Thoracic aorta (tissue), 2 donors: Measurements from ENCODE around the gene LRFN5. TPM values are rescaled to one million over a fixed set of nuclear protein-coding genes. Genes with fewer than 3 reads are reported as not detected.

ENCODE experiments used
- ATAC-seq: fragments of 150-250 bp; one replicate; pipeline ENCODE4 v1.8.0; 2017; ENCODE audit warnings: low read depth; ENCODE audit not compliant: insufficient number of reproducible peaks, low FRiP score
- DNase-seq: peaks from one replicate; pipeline ENCODE4 v3.0.0-alpha.2; 2020; ENCODE audit warnings: low spot score
- H3K27ac ChIP-seq, 2 donors: fragments of 200-600 bp; sonication (generic); 1 replicate in 1 of 2; 2 replicates in 1 of 2; pipeline ENCODE4 v1.5.1; 2016; ENCODE audit warnings: mild to moderate bottlenecking in 2 of 2, moderate library complexity in 2 of 2
- H3K27me3 ChIP-seq: fragments of 200-600 bp; sonication (generic); replicated peaks from 2 replicates; pipeline ENCODE4 v1.6.0; 2016; ENCODE audit warnings: mild to moderate bottlenecking; ENCODE audit not compliant: insufficient read depth
- H3K36me3 ChIP-seq: fragments of 200-600 bp; sonication (generic); one replicate; pipeline ENCODE4 v1.5.1; 2016
- H3K4me1 ChIP-seq, 2 donors: fragments of 200-600 bp; sonication (generic); 1 replicate in 1 of 2; 2 replicates in 1 of 2; pipeline versions ENCODE4 v1.5.1 to v1.6.0; 2016; ENCODE audit warnings: low read depth in 2 of 2, mild to moderate bottlenecking in 1 of 2; ENCODE audit not compliant: control insufficient read depth in 1 of 2
- H3K4me3 ChIP-seq: fragments of 200-600 bp; sonication (generic); 2 replicates; pipeline ENCODE4 v1.5.1; 2016; ENCODE audit warnings: mild to moderate bottlenecking
- H3K9me3 ChIP-seq: fragments of 200-600 bp; sonication (generic); 2 replicates; pipeline ENCODE4 v1.5.1; 2016
- total RNA-seq, 2 donors: library from RNA; depleted of rRNA; stranded (reverse); fragments of >200 nt; gene quantifications; one replicate each; pipeline versions ENCODE4 v1.1.0 to v1.2.3, GENCODE V29; 2016
- TF ChIP-seq, protein P1 (sequence below): fragments of 200-600 bp; sonication (generic); IDR thresholded peaks from one replicate; pipeline ENCODE4 v1.5.1; 2019; ENCODE audit warnings: antibody characterized with exemption

LRFN5 gene
- total RNA-seq, 2 donors from 2014 or later: 0.41 to 4.7 TPM

DNA sequence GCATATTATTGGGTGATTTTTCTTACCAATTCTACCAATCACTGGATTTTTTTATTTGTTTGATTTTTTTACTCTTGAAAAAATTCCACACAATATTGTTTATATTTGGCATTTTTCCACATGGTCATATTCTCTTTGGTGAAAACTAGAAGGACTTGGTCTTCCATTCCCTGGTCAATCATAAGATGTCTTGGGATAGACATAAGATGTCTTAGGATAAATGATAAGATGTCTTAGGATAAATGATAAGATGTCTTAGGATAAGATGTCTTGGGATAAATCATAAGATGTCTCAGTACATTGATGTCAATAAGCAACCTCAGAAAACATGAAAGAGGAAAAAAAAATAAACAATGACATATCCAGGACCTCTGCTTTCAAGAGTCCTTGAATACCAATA, 309.1 kb downstream of the LRFN5 start:
- Histone ChIP-seq H3K36me3 (no peaks in the 10 kb centered on the region), H3K4me1 (no peaks in the 10 kb centered on the region), H3K27ac (no peak overlapping the region), H3K4me3 (no peak overlapping the region), H3K27me3 (no peaks in the 10 kb centered on the region), H3K9me3 (no peaks in the 10 kb centered on the region)
- no peak for ATAC-seq
- no peak for DNase-seq
- TF ChIP-seq, protein P1, sequence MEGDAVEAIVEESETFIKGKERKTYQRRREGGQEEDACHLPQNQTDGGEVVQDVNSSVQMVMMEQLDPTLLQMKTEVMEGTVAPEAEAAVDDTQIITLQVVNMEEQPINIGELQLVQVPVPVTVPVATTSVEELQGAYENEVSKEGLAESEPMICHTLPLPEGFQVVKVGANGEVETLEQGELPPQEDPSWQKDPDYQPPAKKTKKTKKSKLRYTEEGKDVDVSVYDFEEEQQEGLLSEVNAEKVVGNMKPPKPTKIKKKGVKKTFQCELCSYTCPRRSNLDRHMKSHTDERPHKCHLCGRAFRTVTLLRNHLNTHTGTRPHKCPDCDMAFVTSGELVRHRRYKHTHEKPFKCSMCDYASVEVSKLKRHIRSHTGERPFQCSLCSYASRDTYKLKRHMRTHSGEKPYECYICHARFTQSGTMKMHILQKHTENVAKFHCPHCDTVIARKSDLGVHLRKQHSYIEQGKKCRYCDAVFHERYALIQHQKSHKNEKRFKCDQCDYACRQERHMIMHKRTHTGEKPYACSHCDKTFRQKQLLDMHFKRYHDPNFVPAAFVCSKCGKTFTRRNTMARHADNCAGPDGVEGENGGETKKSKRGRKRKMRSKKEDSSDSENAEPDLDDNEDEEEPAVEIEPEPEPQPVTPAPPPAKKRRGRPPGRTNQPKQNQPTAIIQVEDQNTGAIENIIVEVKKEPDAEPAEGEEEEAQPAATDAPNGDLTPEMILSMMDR: no peak

- TF ChIP-seq, protein P1: no peak
- Histone ChIP-seq H3K27ac (no peak overlapping the region), H3K4me1 (no peaks in the 10 kb centered on the region), H3K27me3 (no peaks in the 10 kb centered on the region), H3K36me3 (no peaks in the 10 kb centered on the region), H3K9me3 (no peaks in the 10 kb centered on the region), H3K4me3 (no peak overlapping the region)
- no peak for ATAC-seq
- no peak for DNase-seq
Measured at GRCh38 chr14:41916313-41916712, 309.6 kb downstream of the LRFN5 start.

DNA sequence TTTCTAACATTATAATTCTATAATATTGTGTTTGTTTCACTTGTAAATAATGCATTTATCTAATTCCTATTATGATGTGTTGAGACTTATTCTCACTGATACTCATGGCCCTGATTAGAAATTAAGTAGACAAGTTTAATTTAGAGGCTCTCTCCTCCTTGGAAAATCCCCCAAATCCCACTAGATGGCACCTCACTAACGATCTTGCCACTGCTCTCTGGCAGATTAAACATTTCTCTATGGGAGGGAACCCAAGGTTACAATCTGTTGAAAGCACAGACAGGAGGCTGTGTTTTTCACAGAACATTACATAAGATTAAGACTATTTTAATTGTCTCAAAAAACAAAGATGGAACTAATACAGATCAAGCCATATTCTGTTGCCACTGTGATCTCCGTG, 318.7 kb downstream of the LRFN5 start:
- TF ChIP-seq, protein P1: no peak
- Histone ChIP-seq H3K4me1 (no peaks in the 10 kb centered on the region), H3K27me3 (no peaks in the 10 kb centered on the region), H3K27ac (no peak overlapping the region), H3K36me3 (no peaks in the 10 kb centered on the region), H3K4me3 (no peak overlapping the region), H3K9me3 (no peaks in the 10 kb centered on the region)
- DNase-seq (no peak), ATAC-seq (no peak)

GRCh38 chr14:41950428-41951151, 343.9 kb downstream of the LRFN5 start:
- DNase-seq (no peak), ATAC-seq (no peak)
- Histone ChIP-seq H3K27me3 (no peaks in the 10 kb centered on the region), H3K27ac (no peak overlapping the region), H3K4me3 (no peak overlapping the region), H3K36me3 (no peaks in the 10 kb centered on the region), H3K9me3 (no peaks in the 10 kb centered on the region), H3K4me1 (no peaks in the 10 kb centered on the region)
- TF ChIP-seq, protein P1: no peak
